ENCODE measurements around the gene TMEM266. TPM values are rescaled to one million over a fixed set of nuclear protein-coding genes. Genes with fewer than 3 reads are reported as not detected.

Gene TMEM266
- total and polyA plus RNA-seq, 2 of the 4 experiments (the other 2 are of a cell fraction), result not detected

- H4K20me1 ChIP-seq (ENCODE audit: insufficient read depth, low read length), result no peaks in the 10 kb centered on the region
- H3K4ac ChIP-seq (ENCODE audit: low read depth, low read length), result no peak overlapping the region
- TF ChIP-seq CEBPB (IDR thresholded peaks at IDR 0.05; ENCODE audit: low read depth, low read length), result no peak
- no peak for TF ChIP-seq RCOR1 (IDR thresholded peaks at IDR 0.05; ENCODE audit: insufficient replicate concordance, low read length)
- TF ChIP-seq POLR2A (IDR thresholded peaks at IDR 0.05; ENCODE audit: low read depth, low read length), result no peak
- TF ChIP-seq CTCF (conservative IDR thresholded peaks at IDR 0.05; ENCODE audit: low read depth, low read length), result no peak
- TF ChIP-seq RFX5 (IDR thresholded peaks at IDR 0.05; ENCODE audit: low read depth, low read length), result no peak
- TF ChIP-seq BHLHE40 (IDR thresholded peaks at IDR 0.05; ENCODE audit: low read depth, low read length), result no peak
- TF ChIP-seq ELK1 (IDR thresholded peaks at IDR 0.05; ENCODE audit: borderline replicate concordance, low read depth, low read length), result no peak
- TF ChIP-seq MAZ (IDR thresholded peaks at IDR 0.05; ENCODE audit: borderline replicate concordance, low read depth, low read length), result no peak
- no peak for TF ChIP-seq MAFK (IDR thresholded peaks at IDR 0.05; ENCODE audit: low read depth, low read length)
- no peak for TF ChIP-seq SMC3 (IDR thresholded peaks at IDR 0.05; ENCODE audit: low read depth, low read length)
- no peak for TF ChIP-seq CHD1 (IDR thresholded peaks at IDR 0.05; ENCODE audit: low read depth, low read length)
- no peak for TF ChIP-seq RAD21 (IDR thresholded peaks at IDR 0.05; ENCODE audit: low read length)
- no peak for TF ChIP-seq FOS (IDR thresholded peaks at IDR 0.05; ENCODE audit: low read depth, low read length)
- no peak for TF ChIP-seq NFE2L2 (IDR thresholded peaks at IDR 0.05; ENCODE audit: low read depth, low read length)
- TF ChIP-seq USF2 (IDR thresholded peaks at IDR 0.05; ENCODE audit: low read depth, low read length), result no peak
- TF ChIP-seq MXI1 (IDR thresholded peaks at IDR 0.05; ENCODE audit: borderline replicate concordance, low read depth, low read length), result no peak
- H3K9me1 ChIP-seq (ENCODE audit: insufficient read depth, low read length), result peaks cover 21% of the 10 kb centered on the region
- H2BK5ac ChIP-seq (ENCODE audit: low read depth, low read length, poor library complexity, severe bottlenecking), result no peak overlapping the region
- H2BK120ac ChIP-seq (ENCODE audit: low read depth, low read length), result no peak overlapping the region
- H3K4me3 ChIP-seq (ENCODE audit: insufficient read depth, low read depth, low read length), result no peak overlapping the region
- no peak overlapping the region for H2AFZ ChIP-seq (replicated peaks; ENCODE audit: low read length, poor library complexity)
- no peaks in the 10 kb centered on the region for H3K36me3 ChIP-seq (ENCODE audit: control insufficient read depth, insufficient read depth, low read length)
- H2AK9ac ChIP-seq (replicated peaks; ENCODE audit: low read depth, low read length, poor library complexity), result peak overlapping the region; percentile 57
- no peak overlapping the region for H3K18ac ChIP-seq (ENCODE audit: low read depth, low read length)
- no peak overlapping the region for H3K56ac ChIP-seq (ENCODE audit: extremely low read depth, insufficient read depth, low read length)
- 96% methylated on average over 9 of the region's 15 CpGs; no CpG with 5 or more reads in 1 of the 2 experiments for WGBS, 2 experiments (ENCODE audit: extremely low coverage in 2 of 2, insufficient read length in 1 of 2)
- no TSS peak for BruUV-seq (replicated peaks)
- no peak for ATAC-seq (ENCODE audit: low read depth)
- no peak overlapping the region for H3K14ac ChIP-seq (replicated peaks; ENCODE audit: low read depth, low read length)
- dilution Hi-C loops (cut with HindIII; ENCODE audit: low sequenced_read_pairs, unreplicated experiment), result no loop called here
- no peak overlapping the region for H4K91ac ChIP-seq (ENCODE audit: insufficient read depth, low read depth, low read length)
- H4K5ac ChIP-seq (ENCODE audit: low read depth, low read length), result no peak overlapping the region
- H3K79me1 ChIP-seq (ENCODE audit: low read depth in 1 of 2, low read length in 2 of 2), result no peaks in the 10 kb centered on the region
- no peak overlapping the region for H4K8ac ChIP-seq (ENCODE audit: low read depth in 2 of 2, low read length in 2 of 2)
- ChIA-PET CTCF (no interaction called here), POLR2A (ENCODE audit: unreplicated experiment) (no interaction called here)
- intact Hi-C loops (cut with micrococcal nuclease), result no loop called here
- H2BK15ac ChIP-seq (ENCODE audit: low read depth, low read length), result no peak overlapping the region
- H3K23ac ChIP-seq (ENCODE audit: low read depth, low read length), result no peak overlapping the region
- no peak overlapping the region for H3K4me2 ChIP-seq (ENCODE audit: low read depth, low read length)
- in situ Hi-C loops (cut with MboI; ENCODE audit: low sequenced_read_pairs), result no loop called here
- no peak overlapping the region for H2AK5ac ChIP-seq (ENCODE audit: low read depth, low read length)
- H3K27me3 ChIP-seq (ENCODE audit: control insufficient read depth, insufficient read depth, low read length), result no peaks in the 10 kb centered on the region
- no peak overlapping the region for H3K9ac ChIP-seq (ENCODE audit: low read depth, low read length)
- no peak overlapping the region for H2BK20ac ChIP-seq (ENCODE audit: low read depth, low read length)
- H3K4me1 ChIP-seq (ENCODE audit: control insufficient read depth, insufficient read depth, low read length), result peaks cover 29% of the 10 kb centered on the region
- no peak overlapping the region for H3K27ac ChIP-seq (ENCODE audit: insufficient read depth, low read length)
- no peaks in the 10 kb centered on the region for H3K9me3 ChIP-seq (ENCODE audit: control insufficient read depth, insufficient read depth, low read length)
- no peak for DNase-seq
These were observed 106.2 kb downstream of the TMEM266 start for GRCh38 chr15:76165951-76166350.
